ENCODE data around the gene ATP5MC2.
"Not testable (repeated sequence)": the region's sequence is repeated elsewhere in the genome, so short reads cannot be mapped to it uniquely, and the experiment has no call there.

The ATP5MC2 gene

GRCh38 chr12:53675701-53676607 is at the start of gene ATP5MC2:
Gene ATP5MC2 (minus strand): TSS chr12:53676083. CDS start chr12:53672614, 3,469 bp downstream.
- peak; percentile 95 to 100 (median 98) for DNase-seq
- intact Hi-C loops (cut with DNase I) = loop anchor here (1.0 to 5.0 kb wide), 3 partner anchors 50 to 133 kb away; partner anchors contain the start of gene ATF7

- intact Hi-C loops (cut with DNase I) = no loop called here
- DNase-seq = peak in 1 of 10 donors; percentile 14
These were observed 46.7 kb upstream of the ATP5MC2 start for GRCh38 chr12:53722450-53723041.

GRCh38 chr12:53720946-53721345 is 45.1 kb upstream of the ATP5MC2 start:
- no peak for DNase-seq
- intact Hi-C loops (cut with DNase I) = no loop called here

- intact Hi-C loops (cut with DNase I) = no loop called here
- peak in 1 of 10 donors; percentile 8 for DNase-seq
These were observed 43.8 kb upstream of the ATP5MC2 start for GRCh38 chr12:53719649-53720048.

DNA sequence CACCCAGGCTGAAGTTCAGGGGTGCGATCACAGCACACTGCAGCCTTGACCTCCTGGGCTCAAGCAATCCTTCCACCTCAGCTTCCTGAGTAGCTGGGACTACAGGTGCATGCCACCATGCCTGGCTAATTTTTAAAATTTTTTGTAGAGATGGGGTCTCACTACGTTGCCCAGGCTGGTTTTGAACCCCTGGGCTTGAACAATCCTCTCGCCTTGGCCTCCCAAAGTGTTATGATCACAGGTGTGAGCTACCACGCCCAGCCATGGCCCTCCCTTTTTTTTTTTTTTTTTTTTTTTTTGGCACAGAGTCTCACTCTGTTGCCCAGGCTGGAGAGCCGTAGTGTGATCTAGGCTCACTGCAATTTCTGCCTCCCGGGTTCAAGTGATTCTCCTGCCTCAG is 42.7 kb upstream of the ATP5MC2 start:
- DNase-seq = peak in 1 of 10 donors; percentile 1
- intact Hi-C loops (cut with DNase I) = not testable (repeated sequence)

DNA sequence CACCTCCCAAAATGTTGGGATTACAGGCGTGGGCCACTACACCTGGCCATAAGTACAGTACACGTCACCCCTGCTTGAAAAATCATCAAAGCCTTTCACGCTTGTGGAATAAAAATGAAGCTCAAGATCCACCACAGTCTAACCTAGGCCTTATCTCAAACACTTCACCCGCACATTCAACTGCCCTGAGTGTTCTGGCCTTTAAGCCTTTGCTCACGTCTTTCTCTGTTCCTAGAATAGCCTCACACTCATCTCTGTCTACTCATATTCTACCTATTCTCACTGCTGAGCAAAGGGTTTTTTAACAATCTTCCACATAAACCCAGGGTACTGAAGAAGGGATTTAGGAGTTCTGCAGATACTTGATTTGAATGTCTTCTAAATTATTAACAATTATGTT is 41.4 kb upstream of the ATP5MC2 start:
- DNase-seq = peak in 1 of 10 donors; percentile 6
- intact Hi-C loops (cut with DNase I) = no loop called here

- intact Hi-C loops (cut with DNase I) = no loop called here
- peak in 1 of 10 donors; percentile 70 for DNase-seq
These were observed 38.1 kb upstream of the ATP5MC2 start for GRCh38 chr12:53714004-53714403.

GRCh38 chr12:53713516-53713915 is 37.6 kb upstream of the ATP5MC2 start:
- DNase-seq = peak in 1 of 10 donors; percentile 38
- intact Hi-C loops (cut with DNase I) = no loop called here

GRCh38 chr12:53712059-53712643 is 36.3 kb upstream of the ATP5MC2 start:
- intact Hi-C loops (cut with DNase I) = no loop called here
- DNase-seq = peak in 2 of 10 donors; percentile 35 to 89

GRCh38 chr12:53710091-53710490 is 34.2 kb upstream of the ATP5MC2 start:
- intact Hi-C loops (cut with DNase I) = no loop called here
- DNase-seq = peak in 1 of 10 donors; percentile 43

GRCh38 chr12:53709671-53710070 is 33.8 kb upstream of the ATP5MC2 start:
- intact Hi-C loops (cut with DNase I) = no loop called here
- DNase-seq = peak in 1 of 10 donors; percentile 73

DNA sequence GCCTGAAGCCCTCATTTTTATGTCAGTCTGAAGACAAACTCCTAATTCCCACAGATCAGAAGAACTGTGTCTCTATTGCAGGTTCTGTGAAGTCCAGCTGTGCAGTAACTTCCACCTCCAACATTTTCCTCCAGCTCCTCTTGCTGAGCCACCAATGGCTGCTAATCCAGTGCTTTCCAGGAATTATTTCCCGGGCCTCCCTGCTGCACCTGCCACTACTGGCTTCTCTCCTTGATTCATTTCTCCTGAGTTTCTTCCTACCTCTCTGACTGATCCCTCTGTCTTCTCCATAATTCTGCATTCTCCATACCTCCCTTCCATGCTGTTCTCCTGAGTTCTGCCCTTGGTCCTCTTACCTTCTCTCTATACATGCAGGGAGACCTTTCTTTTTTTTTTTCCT is 30.2 kb upstream of the ATP5MC2 start:
- intact Hi-C loops (cut with DNase I) = no loop called here
- DNase-seq = no peak

DNA sequence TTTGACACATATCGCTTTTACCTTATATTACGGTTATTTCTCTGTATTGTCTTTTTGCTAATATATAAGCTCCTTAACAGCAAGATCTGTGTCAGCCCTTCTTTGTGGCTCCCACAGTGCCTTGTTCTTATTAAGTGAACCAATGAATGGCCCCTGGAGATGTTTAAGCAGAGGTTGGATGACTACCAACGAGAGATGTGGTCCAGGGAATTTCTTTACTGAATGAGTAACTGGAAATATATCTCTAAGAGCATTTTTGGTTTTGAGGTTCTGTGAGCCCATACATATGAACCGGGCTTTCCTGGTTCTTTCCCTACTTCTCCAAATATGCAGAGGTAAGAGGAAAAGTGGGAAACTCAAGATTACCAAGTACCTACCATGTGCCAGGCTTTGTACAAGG is 27.9 kb upstream of the ATP5MC2 start:
- no peak for DNase-seq
- intact Hi-C loops (cut with DNase I) = no loop called here

DNA sequence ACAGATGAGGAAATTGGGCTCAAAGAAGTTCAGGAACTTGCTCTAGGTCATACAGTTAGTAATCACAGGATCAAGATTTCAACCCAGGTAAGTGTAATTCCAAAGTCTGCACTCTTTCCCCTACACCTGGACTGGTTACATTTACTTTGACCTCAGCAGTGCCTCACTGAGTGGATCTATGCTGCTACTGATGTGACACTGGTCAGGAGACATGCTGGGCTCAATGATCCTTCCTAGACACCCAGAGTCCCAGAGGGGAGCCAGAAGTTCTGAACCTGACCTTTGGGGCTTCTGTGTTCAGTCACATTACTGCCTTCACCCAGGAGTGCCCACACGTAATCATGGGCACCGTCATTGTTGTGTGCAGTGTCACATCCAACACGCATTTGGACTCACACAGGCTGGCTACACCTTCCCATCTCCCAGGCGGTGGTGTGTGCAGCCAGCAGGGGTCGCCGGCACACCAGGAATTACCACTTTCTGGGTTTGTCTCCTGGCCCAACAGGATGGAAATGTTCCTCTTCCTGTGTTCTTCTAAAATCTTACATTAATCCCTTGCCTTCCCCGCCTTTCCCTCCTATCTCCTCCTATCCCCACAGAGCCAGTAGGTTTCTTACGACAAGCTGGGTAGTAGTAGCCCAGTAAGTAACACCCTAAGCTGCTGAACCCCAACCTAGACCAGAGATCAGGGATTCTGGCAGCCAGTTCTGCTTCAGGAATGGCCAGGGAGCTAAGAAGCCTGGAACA is 25.8 kb upstream of the ATP5MC2 start:
- peak; percentile 77 to 98 (median 88) for DNase-seq
- intact Hi-C loops (cut with DNase I) = loop anchor here (1.0 kb wide), 1 partner anchor 42 kb away; no protein-coding TSS in a partner anchor

DNA sequence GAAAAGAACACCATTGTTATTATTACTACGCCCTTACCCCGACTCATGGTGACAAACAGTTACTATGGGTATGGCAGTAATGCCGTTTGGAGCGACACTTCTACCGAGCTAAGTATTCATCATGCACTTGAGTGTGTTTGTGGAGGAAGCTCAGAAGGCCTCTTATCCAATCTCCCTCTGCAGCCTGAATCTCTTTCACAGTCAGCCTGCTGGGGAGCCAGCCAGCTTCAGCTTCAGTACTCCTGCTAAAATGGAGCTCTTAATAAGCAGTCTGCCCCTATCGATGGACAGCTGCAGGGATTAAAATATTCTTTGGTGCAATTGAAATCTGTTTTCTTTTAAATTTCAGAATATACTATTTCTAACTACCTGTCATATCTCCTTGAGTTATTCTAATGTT is 24.7 kb upstream of the ATP5MC2 start:
- intact Hi-C loops (cut with DNase I) = no loop called here
- DNase-seq = peak in 4 of 10 donors; percentile 44 to 88 (median 52)

- DNase-seq = peak in 1 of 10 donors; percentile 48
These were observed 23.8 kb upstream of the ATP5MC2 start for GRCh38 chr12:53699678-53700025.

GRCh38 chr12:53698948-53699677 is 23.2 kb upstream of the ATP5MC2 start:
- intact Hi-C loops (cut with DNase I) = no loop called here
- DNase-seq = peak in 1 of 10 donors; percentile 33

More at GRCh38 chr12:53699678-53700025, 23.8 kb upstream of the ATP5MC2 start:
- intact Hi-C loops (cut with DNase I) = no loop called here

DNA sequence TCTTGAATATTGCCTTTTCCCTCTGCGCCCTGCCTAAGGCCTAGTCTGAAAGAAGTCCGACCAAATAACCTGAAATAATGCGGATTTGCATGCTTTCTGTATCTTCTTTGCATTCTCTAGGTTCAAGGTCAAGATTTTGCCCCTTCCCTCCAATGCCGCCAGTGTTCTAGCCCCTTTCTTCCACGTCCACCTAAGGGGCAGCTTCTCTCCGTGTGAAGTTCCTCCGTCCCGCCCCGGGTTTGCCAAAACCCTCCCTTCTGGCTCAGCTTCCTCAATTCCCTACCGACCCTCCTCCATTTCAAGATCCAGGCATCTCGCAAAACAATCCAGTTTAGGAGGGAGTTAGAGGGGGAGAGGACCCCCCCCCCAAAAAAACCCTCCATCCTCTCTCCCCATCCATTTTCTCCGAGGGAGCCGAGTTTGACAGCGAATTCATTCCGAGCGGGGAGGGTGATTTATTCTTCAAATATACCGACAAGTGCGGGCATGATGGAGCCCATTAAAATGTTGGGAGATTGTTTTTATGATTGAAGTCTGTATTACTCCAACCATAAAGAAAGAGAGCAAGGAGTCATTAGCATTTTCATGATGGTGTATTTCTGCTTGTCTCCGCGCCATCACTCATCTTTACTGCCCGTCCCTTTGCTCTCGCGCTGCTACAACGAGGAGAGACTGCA is 20.9 kb upstream of the ATP5MC2 start:
- intact Hi-C loops (cut with DNase I) = no loop called here
- no peak for DNase-seq

GRCh38 chr12:53696285-53696654 is 20.4 kb upstream of the ATP5MC2 start:
- peak in 6 of 10 donors; percentile 54 to 90 (median 66) for DNase-seq
- intact Hi-C loops (cut with DNase I) = no loop called here
